Fibroblast of the conjunctiva (primary cell): Measurements from ENCODE around the gene ZNF428.

ENCODE experiments used
- DNase-seq: peaks from one replicate; pipeline ENCODE4 v3.0.0-alpha.2; 2010; ENCODE audit warnings: low read depth

ZNF428 gene

DNA sequence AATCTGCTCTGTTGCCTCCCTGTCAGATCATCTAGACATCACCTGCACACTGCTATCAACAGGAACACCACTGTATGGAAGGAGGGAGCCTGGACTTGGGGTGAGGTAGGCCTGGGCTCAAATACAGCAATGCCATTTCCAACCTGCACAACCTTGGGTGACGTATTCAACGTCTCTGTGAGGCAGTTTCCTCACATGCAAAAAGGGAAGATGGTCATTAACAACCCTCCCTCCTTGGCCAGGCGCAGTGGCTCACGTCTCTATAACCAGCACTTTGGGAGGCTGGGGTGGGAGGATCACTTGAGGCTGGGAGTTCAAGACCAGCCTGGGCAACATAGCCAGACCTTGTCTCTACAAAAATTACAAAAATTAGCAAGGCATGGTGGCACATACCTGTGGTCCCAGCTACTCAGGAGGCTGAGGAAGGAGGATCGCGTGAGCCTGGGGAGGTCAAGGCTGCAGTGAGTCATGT is 57.2 kb downstream of the ZNF428 start:
- no peak for DNase-seq

GRCh38 chr19:43561139-43561970 is 58.1 kb downstream of the ZNF428 start:
- DNase-seq, result no peak

DNA sequence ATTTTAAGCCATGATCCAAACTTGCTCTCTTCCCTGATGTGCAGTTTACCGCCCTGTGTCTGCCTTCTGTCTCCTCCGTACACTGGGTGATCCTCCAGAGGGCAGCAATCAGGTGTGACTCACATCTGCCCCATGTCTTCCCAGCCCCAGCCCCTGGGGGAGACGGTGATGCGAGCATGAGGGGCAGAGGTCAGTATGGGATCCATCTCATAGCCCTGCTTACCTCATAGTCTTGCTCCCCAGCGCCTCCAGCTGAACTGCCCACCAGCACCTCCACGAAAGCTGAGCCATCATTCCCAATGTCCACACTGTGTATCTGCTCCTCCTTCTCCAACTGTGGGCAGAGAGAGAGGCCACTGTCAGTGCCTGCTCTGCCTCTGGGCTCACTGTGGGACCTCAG is 58.7 kb downstream of the ZNF428 start:
- no peak for DNase-seq
